RWPE1 (cell line): ENCODE measurements around the gene LINGO3.

Experiments used
- CTCF ChIA-PET: fragments of 350-600 bp; sonication (Branson Sonifier 250); formaldehyde crosslinking; extraction: SDS; loops from one replicate; lab custom pipeline; 2021; lab: Yijun Ruan, JAX
- POLR2A ChIA-PET: fragments of 400-600 bp; formaldehyde crosslinking; extraction: SDS; loops from one replicate; lab custom pipeline; 2020; ENCODE audit warnings: antibody characterized with exemption; ENCODE audit not compliant: low non-redundant PET; lab: Yijun Ruan, JAX
- DNase-seq: peaks from one replicate; pipeline ENCODE4 v3.0.0; 2012; ENCODE audit warnings: low spot score
- H3K27ac ChIP-seq: fragments of 450-650 bp; 2 replicates; pipeline ENCODE4 v1.5.1; 2017
- TF ChIP-seq, protein P1 (sequence below): fragments of 450-650 bp; conservative IDR thresholded peaks from 2 replicates; pipeline ENCODE4 v1.5.1; 2017; ENCODE audit warnings: low read depth, mild to moderate bottlenecking

The LINGO3 gene

DNA sequence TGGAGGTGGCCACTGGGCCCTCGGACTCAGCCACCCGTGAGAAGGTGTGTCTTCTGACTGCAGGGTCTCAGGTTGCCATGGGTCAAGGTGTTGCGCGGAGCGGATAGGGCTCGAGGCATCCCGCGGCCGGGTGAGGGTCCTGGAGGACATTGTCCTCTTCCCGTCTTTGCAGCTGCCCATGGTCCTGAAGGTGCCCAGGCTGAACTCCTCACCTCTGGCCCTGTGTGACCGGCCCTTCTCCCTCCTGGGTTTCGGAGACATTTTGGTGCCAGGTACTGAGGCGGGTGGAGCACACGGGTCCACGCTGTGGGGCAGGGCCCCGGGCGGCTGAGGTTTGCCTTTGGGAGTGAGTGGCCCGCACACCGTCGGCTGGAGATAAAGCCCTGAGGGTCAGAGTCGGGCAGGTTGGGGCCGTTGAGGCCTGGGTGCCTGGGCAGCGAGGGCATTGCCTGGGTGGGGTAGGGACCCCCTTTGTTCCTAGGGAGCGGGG lies 36.5 kb upstream of the LINGO3 start:
- no peak for DNase-seq
- ChIA-PET CTCF (no interaction called here), POLR2A (no interaction called here)
- H3K27ac ChIP-seq: no peak overlapping the region
- TF ChIP-seq, protein P1, sequence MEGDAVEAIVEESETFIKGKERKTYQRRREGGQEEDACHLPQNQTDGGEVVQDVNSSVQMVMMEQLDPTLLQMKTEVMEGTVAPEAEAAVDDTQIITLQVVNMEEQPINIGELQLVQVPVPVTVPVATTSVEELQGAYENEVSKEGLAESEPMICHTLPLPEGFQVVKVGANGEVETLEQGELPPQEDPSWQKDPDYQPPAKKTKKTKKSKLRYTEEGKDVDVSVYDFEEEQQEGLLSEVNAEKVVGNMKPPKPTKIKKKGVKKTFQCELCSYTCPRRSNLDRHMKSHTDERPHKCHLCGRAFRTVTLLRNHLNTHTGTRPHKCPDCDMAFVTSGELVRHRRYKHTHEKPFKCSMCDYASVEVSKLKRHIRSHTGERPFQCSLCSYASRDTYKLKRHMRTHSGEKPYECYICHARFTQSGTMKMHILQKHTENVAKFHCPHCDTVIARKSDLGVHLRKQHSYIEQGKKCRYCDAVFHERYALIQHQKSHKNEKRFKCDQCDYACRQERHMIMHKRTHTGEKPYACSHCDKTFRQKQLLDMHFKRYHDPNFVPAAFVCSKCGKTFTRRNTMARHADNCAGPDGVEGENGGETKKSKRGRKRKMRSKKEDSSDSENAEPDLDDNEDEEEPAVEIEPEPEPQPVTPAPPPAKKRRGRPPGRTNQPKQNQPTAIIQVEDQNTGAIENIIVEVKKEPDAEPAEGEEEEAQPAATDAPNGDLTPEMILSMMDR: no peak

- no peak for DNase-seq
- CTCF ChIA-PET: interaction anchor here (0.5 kb wide), 1 partner anchor 187 kb away, joined by 5 read pairs; no protein-coding TSS in a partner anchor
These were observed 35.5 kb upstream of the LINGO3 start for GRCh38 chr19:2343289-2343982.

GRCh38 chr19:2342656-2343288 lies 34.8 kb upstream of the LINGO3 start:
- ChIA-PET POLR2A (no interaction called here), CTCF (no interaction called here)
- no peak for DNase-seq
- H3K27ac ChIP-seq: no peak overlapping the region
- TF ChIP-seq, protein P1: no peak

More at GRCh38 chr19:2343289-2343982, 35.5 kb upstream of the LINGO3 start:
- POLR2A ChIA-PET: no interaction called here
- H3K27ac ChIP-seq: no peak overlapping the region
- TF ChIP-seq, protein P1: no peak

DNA sequence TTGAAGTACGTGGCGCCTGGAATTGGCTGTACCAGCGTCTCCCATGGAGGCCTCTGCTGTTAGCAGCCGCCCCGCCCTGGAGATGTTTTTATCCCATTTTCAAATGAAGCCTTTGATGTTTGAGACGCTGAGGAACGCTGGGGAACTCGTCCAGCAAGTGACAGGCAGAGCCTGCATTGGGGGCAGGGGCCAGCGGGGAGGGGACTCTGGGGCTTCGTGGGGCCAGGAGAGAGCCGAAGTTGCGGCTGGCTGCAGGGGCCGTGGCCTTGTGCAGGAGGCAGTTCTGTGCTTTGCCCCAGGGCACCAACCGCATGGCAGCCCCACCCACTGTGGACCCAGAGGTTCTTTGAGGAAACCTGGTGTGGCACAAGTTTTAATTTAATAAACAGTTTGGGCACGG lies 34.0 kb upstream of the LINGO3 start:
- POLR2A ChIA-PET: no interaction called here

DNA sequence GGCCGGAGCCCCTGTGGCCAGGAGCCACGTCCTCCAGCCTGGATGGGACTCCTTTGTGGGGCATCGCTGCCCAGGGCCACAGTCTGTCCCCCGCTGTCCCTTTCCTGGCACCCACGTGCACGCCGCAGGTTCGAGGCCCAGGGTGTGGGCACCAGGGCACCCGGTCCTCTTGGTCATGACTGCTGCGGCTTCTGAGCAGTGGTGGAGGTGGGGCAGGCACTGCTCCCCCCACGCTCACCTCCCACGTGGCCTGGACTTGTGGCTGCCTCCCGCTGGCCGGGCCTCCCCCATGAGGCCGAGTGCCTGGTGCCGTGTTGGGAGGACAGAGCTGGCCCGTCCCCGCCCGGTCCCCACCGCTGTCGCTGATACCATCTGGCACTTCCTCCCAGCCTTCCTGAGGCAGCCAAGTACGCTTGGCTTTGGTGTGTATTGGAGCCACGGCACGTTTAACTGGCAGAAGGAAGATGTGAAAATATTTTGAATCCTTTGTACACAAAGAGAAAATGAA lies 33.3 kb upstream of the LINGO3 start:
- no peak for DNase-seq
- CTCF ChIA-PET: no interaction called here
- POLR2A ChIA-PET: no interaction called here
- TF ChIP-seq, protein P1: no peak
- peak overlapping the region; percentile 23 for H3K27ac ChIP-seq

More for the DNA sequence above, 34.0 kb upstream of the LINGO3 start:
- peak overlapping the region; percentile 23 for H3K27ac ChIP-seq
- CTCF ChIA-PET: no interaction called here
- DNase-seq: no peak
- TF ChIP-seq, protein P1: no peak

- TF ChIP-seq, protein P1: no peak
- H3K27ac ChIP-seq: peak overlapping the region; percentile 23; the same call in 1 of the 2 replicates
- ChIA-PET POLR2A (no interaction called here), CTCF (interaction anchor here (0.5 kb wide), 1 partner anchor 44 kb away, joined by 3 read pairs; no protein-coding TSS in a partner anchor)
- no peak for DNase-seq
These were observed 32.7 kb upstream of the LINGO3 start for GRCh38 chr19:2340496-2341243.
